Aorta (tissue), 5 donors: ENCODE results near the gene ERG. TPM values are rescaled to one million over a fixed set of nuclear protein-coding genes. Genes with fewer than 3 reads are reported as not detected.

Experiments used
- ATAC-seq: fragments of 200-7000 bp; cut with Tn5 transposase; one replicate; pipeline ENCODE4 v1.9.1; 2022; ENCODE audit warnings: moderate library complexity; ENCODE audit not compliant: low FRiP score
- DNase-seq, 2 donors: peaks; one replicate each; pipeline ENCODE4 v3.0.0-alpha.2; 2020
- H3K27ac ChIP-seq, 2 donors: one replicate each; pipeline ENCODE4 v1.5.1; 2013; ENCODE audit warnings: low read length in 2 of 2, mild to moderate bottlenecking in 2 of 2, moderate library complexity in 2 of 2, control low read depth in 1 of 2, inconsistent platforms in 1 of 2, low read depth in 1 of 2
- H3K27me3 ChIP-seq, 2 donors: one replicate each; pipeline ENCODE4 v1.6.1; 2013; ENCODE audit warnings: control low read depth in 1 of 2, low read length in 1 of 2, mild to moderate bottlenecking in 1 of 2, moderate library complexity in 1 of 2; ENCODE audit not compliant: insufficient read depth in 2 of 2, control insufficient read depth in 1 of 2
- H3K36me3 ChIP-seq, 2 donors: one replicate each; pipeline ENCODE4 v1.6.1; 2013; ENCODE audit warnings: control low read depth in 1 of 2, low read length in 1 of 2, mild to moderate bottlenecking in 1 of 2; ENCODE audit not compliant: insufficient read depth in 2 of 2, control insufficient read depth in 1 of 2
- H3K4me1 ChIP-seq, 2 donors: one replicate each; pipeline ENCODE4 v1.6.1; 2013; ENCODE audit warnings: low read length in 2 of 2, control low read depth in 1 of 2, mild to moderate bottlenecking in 1 of 2, moderate library complexity in 1 of 2; ENCODE audit not compliant: insufficient read depth in 2 of 2, control insufficient read depth in 1 of 2
- H3K4me3 ChIP-seq, 2 donors: one replicate each; pipeline ENCODE4 v1.5.1; 2013; ENCODE audit warnings: low read length in 2 of 2, control low read depth in 1 of 2, mild to moderate bottlenecking in 1 of 2
- H3K9me3 ChIP-seq: one replicate; pipeline ENCODE4 v1.6.1; 2013; ENCODE audit warnings: mild to moderate bottlenecking, low read length; ENCODE audit not compliant: control insufficient read depth
- WGBS, 2 donors: extraction: QIAGEN DNeasy Blood & Tissue Kit; methylation state at CpG; one replicate each; pipeline ENCODE4 v1.1.7; 2013; 5-methylcytosine and 5-hydroxymethylcytosine counted together
- intact Hi-C, 2 donors: fragments of 100-400 bp; cut with DNase I; formaldehyde crosslinking; loops; one replicate each; pipeline versions ENCODE4 v1.14.2 to v1.15.0; 2022
- polyA plus RNA-seq, 2 donors: library from polyadenylated mRNA; stranded (reverse); fragments of 200-250 nt; gene quantifications; one replicate each; pipeline ENCODE4 v1.2.3, GENCODE V29; 2013
- total RNA-seq, 2 donors: library from RNA; stranded (reverse); fragmentation: NEBNext Ultra II Directional; extraction: Animal tissue kit (Norgen Biotek cat#: 25700); gene quantifications; one replicate each; pipeline ENCODE4 v1.2.1, GENCODE V29; 2021
- donor health status: healthy with polysubstance abuse.
- donor health status: Bipolar disorder and iron deficiency.
- donor health status: DM: no; HTN: no; CAD: no.
- donor health status: DM: no; HTN: no; CAD: no.
- donor health status: DM: yes; HTN: yes; CAD: no.

Gene ERG
- total and polyA plus RNA-seq, 4 donors = 33.5 to 133 (median 86.4) TPM

DNA sequence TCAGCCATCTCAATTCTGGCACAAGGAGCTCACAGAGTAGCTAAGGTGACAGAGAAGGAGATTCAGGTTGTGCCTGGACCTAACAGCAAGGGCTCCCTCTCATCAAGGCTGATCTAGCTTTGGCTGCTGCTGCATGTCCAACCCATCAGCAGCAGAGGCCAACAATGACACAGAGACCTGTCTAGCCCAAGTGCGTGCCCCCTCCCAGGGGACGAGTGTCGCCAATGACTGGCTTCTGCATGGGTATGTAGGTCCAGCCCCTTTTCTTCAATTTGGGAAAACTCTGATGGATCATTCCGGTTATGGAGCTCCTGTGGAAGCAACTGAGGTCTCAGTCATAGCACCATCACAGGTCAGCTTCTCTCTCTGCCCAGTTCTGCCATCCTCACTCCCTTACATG lies 158.1 kb downstream of the ERG start:
- intact Hi-C loops = loop anchor here (5.0 kb wide), 4 partner anchors 33 to 147 kb away; no protein-coding TSS in a partner anchor
- Histone ChIP-seq H3K27ac (peak overlapping the region in 1 of 2 donors; percentile 80), H3K4me3 (no peak overlapping the region), H3K4me1 (peaks cover 0 to 5% of the 10 kb centered on the region in 2 donors), H3K36me3 (no peaks in the 10 kb centered on the region), H3K27me3 (no peaks in the 10 kb centered on the region), H3K9me3 (no peaks in the 10 kb centered on the region)
- 45 to 46% methylated on average over 4 of the region's 4 CpGs for WGBS, 2 donors
- ATAC-seq (no peak), DNase-seq (no peak)

DNA sequence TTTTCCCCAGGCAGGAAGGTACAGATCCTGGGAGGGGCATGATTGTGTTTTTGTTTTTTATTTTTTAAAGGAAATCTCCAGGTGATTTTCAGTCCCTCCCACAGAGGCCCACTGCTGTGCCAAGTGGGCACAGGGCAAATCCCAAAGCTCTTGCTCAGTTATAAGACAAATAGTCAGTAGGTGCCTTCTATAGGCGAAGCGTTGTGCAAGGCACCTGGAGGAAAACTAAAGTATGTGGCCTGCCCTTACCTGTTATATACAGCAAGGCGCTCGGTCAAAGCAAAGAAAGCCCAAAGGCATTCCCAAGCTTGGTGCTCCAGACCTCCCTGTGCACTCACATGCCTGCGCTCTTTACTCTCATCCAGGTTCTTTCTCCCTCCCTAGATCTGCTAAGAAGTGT lies 160.5 kb downstream of the ERG start:
- DNase-seq (no peak), ATAC-seq (no peak)
- intact Hi-C loops = no loop called here
- Histone ChIP-seq H3K9me3 (no peaks in the 10 kb centered on the region), H3K27me3 (no peaks in the 10 kb centered on the region), H3K4me1 (peaks cover 0 to 5% of the 10 kb centered on the region in 2 donors), H3K4me3 (no peak overlapping the region), H3K36me3 (no peaks in the 10 kb centered on the region), H3K27ac (no peak overlapping the region)
- whole genome bisulfite sequencing, 2 donors = 98 to 99% methylated on average over 5 of the region's 5 CpGs

DNA sequence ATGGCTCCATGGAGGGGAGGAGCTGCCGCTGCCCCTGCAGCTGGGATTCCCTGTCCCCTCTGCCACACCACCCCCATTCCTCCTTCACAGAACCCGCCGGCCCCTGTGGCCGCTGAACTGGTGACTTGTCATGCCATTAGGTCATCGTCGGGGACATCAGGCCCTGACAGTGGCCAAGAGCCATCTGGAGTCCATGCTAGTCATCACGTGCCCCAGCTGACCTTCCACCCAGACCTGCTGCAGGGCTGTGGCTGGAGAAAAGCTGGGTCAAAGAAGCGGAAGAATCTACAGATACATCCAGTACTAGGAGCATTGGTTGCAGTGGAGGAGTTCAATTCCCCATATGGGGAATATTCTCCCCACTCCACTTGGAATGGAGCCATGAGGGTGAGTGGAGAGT lies 163.4 kb downstream of the ERG start:
- intact Hi-C loops = loop anchor here in 1 of 2 donors (5.0 kb wide), 1 partner anchor 73 kb away; no protein-coding TSS in a partner anchor
- Histone ChIP-seq H3K27me3 (no peaks in the 10 kb centered on the region), H3K36me3 (no peaks in the 10 kb centered on the region), H3K4me3 (no peak overlapping the region), H3K9me3 (no peaks in the 10 kb centered on the region), H3K4me1 (no peaks in the 10 kb centered on the region), H3K27ac (no peak overlapping the region)
- DNase-seq (no peak), ATAC-seq (no peak)
- 92% methylated on average over 8 of the region's 8 CpGs for WGBS, 2 donors

DNA sequence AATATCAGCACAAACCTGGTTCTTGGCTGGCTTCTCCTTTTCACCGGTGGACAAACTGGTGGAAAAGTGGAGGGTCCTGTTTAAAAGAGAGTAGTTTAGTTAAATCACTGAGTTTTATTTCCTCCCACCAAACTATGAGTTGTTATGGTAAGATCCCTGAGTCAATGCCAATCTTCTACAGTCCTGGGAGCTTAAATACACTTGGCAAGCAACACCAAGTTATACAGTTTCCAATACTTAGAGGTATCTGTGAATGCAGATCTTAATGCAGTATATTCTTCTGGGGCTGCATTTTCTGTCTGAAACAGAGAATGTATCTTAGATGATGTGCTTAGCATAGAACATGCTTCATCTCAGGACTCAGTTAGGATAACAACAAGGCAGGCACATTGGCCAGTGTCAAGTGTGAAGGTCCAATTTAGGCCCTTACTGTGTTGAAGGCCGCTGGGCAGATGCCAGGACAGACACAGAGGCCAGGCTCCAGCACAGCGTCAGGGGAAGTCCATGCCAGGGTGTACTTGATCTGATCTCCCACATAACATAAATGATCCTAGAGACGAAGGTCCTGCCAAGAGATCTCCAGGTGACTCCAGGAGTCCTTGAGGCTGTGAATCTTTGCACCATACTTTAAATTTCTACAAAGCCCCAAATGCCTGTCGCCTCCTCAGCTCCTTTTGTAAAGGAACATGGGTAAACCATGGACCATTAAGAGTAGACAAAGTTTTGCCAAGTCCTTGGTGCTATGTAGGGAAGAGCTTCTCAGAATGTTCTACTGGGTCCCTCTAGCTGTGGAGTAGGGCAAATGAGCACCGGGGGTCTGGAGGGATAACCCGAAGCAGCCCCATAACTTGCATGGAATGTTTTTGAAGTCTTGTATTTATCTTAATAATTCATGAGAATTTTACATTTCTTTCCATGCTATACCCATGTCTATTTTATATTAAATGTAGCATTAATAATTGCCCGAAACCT lies 164.7 kb downstream of the ERG start:
- Histone ChIP-seq H3K27me3 (no peaks in the 10 kb centered on the region), H3K36me3 (no peaks in the 10 kb centered on the region), H3K4me3 (no peak overlapping the region), H3K9me3 (no peaks in the 10 kb centered on the region), H3K27ac (no peak overlapping the region), H3K4me1 (no peaks in the 10 kb centered on the region)
- 55 to 65% methylated on average over 8 of the region's 8 CpGs for WGBS, 2 donors
- intact Hi-C loops = loop anchor here in 1 of 2 donors (5.0 kb wide), 1 partner anchor 71 kb away; no protein-coding TSS in a partner anchor
- ATAC-seq = peak; percentile 52
- DNase-seq = no peak

DNA sequence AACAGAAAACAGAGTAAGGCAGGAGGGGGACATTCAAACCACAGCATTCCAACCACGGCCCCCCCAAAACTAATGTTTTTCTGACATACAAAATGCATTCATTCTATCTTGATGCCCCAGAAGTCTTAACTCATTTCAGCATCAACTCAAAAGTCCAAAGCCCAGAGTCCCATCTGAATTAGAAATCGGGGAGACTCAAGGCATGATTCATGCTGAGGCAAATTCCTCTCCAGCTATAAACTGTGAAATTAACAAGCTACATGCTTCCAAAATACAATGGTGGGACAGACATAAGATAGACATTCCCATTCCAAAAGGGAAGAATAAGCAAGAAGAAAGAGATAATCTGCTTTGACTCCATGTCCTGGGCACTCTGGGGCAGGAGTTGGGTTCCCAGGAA lies 167.6 kb downstream of the ERG start:
- Histone ChIP-seq H3K4me3 (no peak overlapping the region), H3K27me3 (no peaks in the 10 kb centered on the region), H3K9me3 (no peaks in the 10 kb centered on the region), H3K4me1 (no peaks in the 10 kb centered on the region), H3K36me3 (no peaks in the 10 kb centered on the region), H3K27ac (no peak overlapping the region)
- WGBS, 2 donors = 89 to 95% methylated on average over 2 of the region's 2 CpGs
- ATAC-seq (no peak), DNase-seq (no peak)
- intact Hi-C loops = loop anchor here in 1 of 2 donors (5.0 kb wide), 1 partner anchor 68 kb away; no protein-coding TSS in a partner anchor

Other genes with a start within 250 kb of the ERG start
- 1 to 10 TPM; 2.7 TPM for gene KCNJ15, start 241.5 kb downstream of the ERG start, total RNA-seq
- gene KCNJ15, start 241.5 kb downstream of the ERG start, polyA plus RNA-seq = under 1 TPM; 0.05 to 0.25 TPM